ENCODE data around the gene ZNF207.

DNA sequence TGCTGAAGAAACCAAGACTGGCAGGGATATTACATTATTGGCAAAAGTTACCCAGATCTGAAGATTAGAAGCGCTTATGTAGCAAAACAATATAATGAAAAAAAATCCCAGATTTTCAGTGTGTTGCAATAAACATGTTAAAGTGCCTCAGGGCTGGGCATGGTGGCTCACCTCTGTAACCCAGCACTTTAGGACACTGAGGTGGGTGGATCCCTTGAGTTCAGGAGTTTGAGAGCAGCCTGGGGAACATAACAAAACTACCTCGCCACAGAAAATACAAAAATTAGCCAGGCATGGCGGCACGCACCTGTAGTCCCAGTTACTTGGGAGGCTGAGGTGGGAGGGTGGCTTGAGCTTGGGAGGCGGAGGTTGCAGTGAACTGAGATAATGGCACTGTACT lies 6.8 kb downstream of the ZNF207 start:
- TF ChIP-seq, protein P1, sequence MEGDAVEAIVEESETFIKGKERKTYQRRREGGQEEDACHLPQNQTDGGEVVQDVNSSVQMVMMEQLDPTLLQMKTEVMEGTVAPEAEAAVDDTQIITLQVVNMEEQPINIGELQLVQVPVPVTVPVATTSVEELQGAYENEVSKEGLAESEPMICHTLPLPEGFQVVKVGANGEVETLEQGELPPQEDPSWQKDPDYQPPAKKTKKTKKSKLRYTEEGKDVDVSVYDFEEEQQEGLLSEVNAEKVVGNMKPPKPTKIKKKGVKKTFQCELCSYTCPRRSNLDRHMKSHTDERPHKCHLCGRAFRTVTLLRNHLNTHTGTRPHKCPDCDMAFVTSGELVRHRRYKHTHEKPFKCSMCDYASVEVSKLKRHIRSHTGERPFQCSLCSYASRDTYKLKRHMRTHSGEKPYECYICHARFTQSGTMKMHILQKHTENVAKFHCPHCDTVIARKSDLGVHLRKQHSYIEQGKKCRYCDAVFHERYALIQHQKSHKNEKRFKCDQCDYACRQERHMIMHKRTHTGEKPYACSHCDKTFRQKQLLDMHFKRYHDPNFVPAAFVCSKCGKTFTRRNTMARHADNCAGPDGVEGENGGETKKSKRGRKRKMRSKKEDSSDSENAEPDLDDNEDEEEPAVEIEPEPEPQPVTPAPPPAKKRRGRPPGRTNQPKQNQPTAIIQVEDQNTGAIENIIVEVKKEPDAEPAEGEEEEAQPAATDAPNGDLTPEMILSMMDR (IDR thresholded peaks at IDR 0.05; ENCODE audit: low read depth, low read length), result no peak
- TF ChIP-seq EZH2phosphoT487 (IDR thresholded peaks at IDR 0.05; ENCODE audit: low read depth), result no peak
